ENCODE results near the gene PLA2G15. TPM values are rescaled to one million over a fixed set of nuclear protein-coding genes. Genes with fewer than 3 reads are reported as not detected.

PLA2G15 gene
- total RNA-seq, 1 donor from 2014 or later = 26.8 TPM

DNA sequence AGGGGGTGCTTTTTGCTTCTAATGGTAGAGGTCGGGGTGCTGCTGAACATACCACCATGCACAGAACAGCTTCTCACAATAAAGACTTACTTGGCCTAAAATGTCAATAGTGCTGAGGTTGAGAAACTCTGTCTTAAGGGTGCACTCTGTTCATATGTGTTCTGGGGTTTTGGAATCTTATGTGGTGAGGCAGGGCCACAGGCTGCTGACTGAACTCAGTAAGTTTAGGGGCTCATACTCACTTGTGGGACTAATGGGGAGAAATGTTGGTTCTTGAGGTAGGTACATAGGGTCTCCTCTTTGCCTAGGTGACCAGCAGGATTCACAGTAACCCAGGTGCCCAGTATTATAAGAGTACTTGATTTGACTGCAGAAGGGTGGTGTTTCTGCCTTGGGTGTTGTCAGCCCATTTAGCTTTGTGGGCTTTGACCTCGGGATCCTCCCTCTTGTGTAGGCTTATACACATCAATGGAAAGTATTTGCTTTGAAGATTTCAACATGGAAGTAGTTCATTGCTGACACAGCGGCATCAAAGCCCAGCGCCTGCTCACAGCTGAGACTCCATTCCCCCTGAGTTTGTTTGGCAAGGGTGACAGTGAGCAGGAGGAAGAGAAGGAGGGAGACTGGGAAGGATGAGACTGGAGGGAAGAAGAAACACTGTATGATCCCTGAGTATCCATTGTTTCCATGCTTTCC lies 36.3 kb downstream of the PLA2G15 start:
- no peak for FAIRE-seq
- H3K27me3 Mint-ChIP-seq (ENCODE audit: low read depth, unreplicated experiment) = no peaks in the 10 kb centered on the region
- no peak overlapping the region for H3K27ac Mint-ChIP-seq (ENCODE audit: unreplicated experiment)
- H3K79me2 ChIP-seq (ENCODE audit: insufficient read depth, low read length) = peaks cover 60% of the 10 kb centered on the region
- no peak overlapping the region for H3K9ac ChIP-seq (ENCODE audit: low read length)
- no peak overlapping the region for H3K4me2 ChIP-seq (ENCODE audit: low read length)
- H3K4me3 ChIP-seq (ENCODE audit: insufficient read depth, low read depth, low read length) = no peak overlapping the region
- H3K27me3 ChIP-seq (ENCODE audit: insufficient read depth, low read length) = no peaks in the 10 kb centered on the region
- H3K4me1 ChIP-seq (ENCODE audit: insufficient read depth, low read length) = no peaks in the 10 kb centered on the region
- no peak for TF ChIP-seq EZH2 (IDR thresholded peaks at IDR 0.05; ENCODE audit: insufficient read depth, low read length)
- TF ChIP-seq, protein P1, sequence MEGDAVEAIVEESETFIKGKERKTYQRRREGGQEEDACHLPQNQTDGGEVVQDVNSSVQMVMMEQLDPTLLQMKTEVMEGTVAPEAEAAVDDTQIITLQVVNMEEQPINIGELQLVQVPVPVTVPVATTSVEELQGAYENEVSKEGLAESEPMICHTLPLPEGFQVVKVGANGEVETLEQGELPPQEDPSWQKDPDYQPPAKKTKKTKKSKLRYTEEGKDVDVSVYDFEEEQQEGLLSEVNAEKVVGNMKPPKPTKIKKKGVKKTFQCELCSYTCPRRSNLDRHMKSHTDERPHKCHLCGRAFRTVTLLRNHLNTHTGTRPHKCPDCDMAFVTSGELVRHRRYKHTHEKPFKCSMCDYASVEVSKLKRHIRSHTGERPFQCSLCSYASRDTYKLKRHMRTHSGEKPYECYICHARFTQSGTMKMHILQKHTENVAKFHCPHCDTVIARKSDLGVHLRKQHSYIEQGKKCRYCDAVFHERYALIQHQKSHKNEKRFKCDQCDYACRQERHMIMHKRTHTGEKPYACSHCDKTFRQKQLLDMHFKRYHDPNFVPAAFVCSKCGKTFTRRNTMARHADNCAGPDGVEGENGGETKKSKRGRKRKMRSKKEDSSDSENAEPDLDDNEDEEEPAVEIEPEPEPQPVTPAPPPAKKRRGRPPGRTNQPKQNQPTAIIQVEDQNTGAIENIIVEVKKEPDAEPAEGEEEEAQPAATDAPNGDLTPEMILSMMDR (IDR thresholded peaks at IDR 0.05; ENCODE audit: insufficient read depth, low read depth, low read length) = no peak
- DNase-seq (ENCODE audit: low read depth) = no peak
- peaks cover 21% of the 10 kb centered on the region for H3K36me3 Mint-ChIP-seq (ENCODE audit: low read depth, unreplicated experiment)
- H3K4me3 Mint-ChIP-seq (ENCODE audit: unreplicated experiment) = peak overlapping the region; percentile 27
- H3K9me3 Mint-ChIP-seq (ENCODE audit: unreplicated experiment) = no peaks in the 10 kb centered on the region
- peaks cover 14% of the 10 kb centered on the region for H3K36me3 ChIP-seq (ENCODE audit: insufficient read depth, low read length)
- peaks cover 59% of the 10 kb centered on the region for H4K20me1 ChIP-seq (ENCODE audit: insufficient read depth, low read length)
- no peak overlapping the region for H3K27ac ChIP-seq (ENCODE audit: low read depth, low read length)
- peaks cover 2% of the 10 kb centered on the region for H3K4me1 Mint-ChIP-seq (ENCODE audit: low read depth, unreplicated experiment)
- H2AFZ ChIP-seq (ENCODE audit: low read depth, low read length) = no peak overlapping the region
- H3K9me3 ChIP-seq (ENCODE audit: insufficient read depth, low read depth, low read length) = no peaks in the 10 kb centered on the region

- H3K4me1 Mint-ChIP-seq (ENCODE audit: low read depth, unreplicated experiment) = peaks cover 2% of the 10 kb centered on the region
- H3K4me3 Mint-ChIP-seq (ENCODE audit: unreplicated experiment) = no peak overlapping the region
- no peak overlapping the region for H2AFZ ChIP-seq (ENCODE audit: low read depth, low read length)
- no peak overlapping the region for H3K27ac Mint-ChIP-seq (ENCODE audit: unreplicated experiment)
- no peaks in the 10 kb centered on the region for H3K9me3 Mint-ChIP-seq (ENCODE audit: unreplicated experiment)
- DNase-seq (ENCODE audit: low read depth) (no peak), FAIRE-seq (no peak)
- H3K36me3 Mint-ChIP-seq (ENCODE audit: low read depth, unreplicated experiment) = peaks cover 21% of the 10 kb centered on the region
- H3K79me2 ChIP-seq (ENCODE audit: insufficient read depth, low read length) = peaks cover 66% of the 10 kb centered on the region
- TF ChIP-seq EZH2 (IDR thresholded peaks at IDR 0.05; ENCODE audit: insufficient read depth, low read length) = no peak
- TF ChIP-seq, protein P1 (IDR thresholded peaks at IDR 0.05; ENCODE audit: insufficient read depth, low read depth, low read length) = no peak
- H3K9ac ChIP-seq (ENCODE audit: low read length) = no peak overlapping the region
- H3K4me3 ChIP-seq (ENCODE audit: insufficient read depth, low read depth, low read length) = no peak overlapping the region
- no peaks in the 10 kb centered on the region for H3K4me1 ChIP-seq (ENCODE audit: insufficient read depth, low read length)
- H3K36me3 ChIP-seq (ENCODE audit: insufficient read depth, low read length) = peaks cover 16% of the 10 kb centered on the region
- H4K20me1 ChIP-seq (ENCODE audit: insufficient read depth, low read length) = peaks cover 64% of the 10 kb centered on the region
- no peak overlapping the region for H3K4me2 ChIP-seq (ENCODE audit: low read length)
- H3K27me3 ChIP-seq (ENCODE audit: insufficient read depth, low read length) = no peaks in the 10 kb centered on the region
- no peak overlapping the region for H3K27ac ChIP-seq (ENCODE audit: low read depth, low read length)
- H3K9me3 ChIP-seq (ENCODE audit: insufficient read depth, low read depth, low read length) = no peaks in the 10 kb centered on the region
- no peaks in the 10 kb centered on the region for H3K27me3 Mint-ChIP-seq (ENCODE audit: low read depth, unreplicated experiment)
These were observed 36.9 kb downstream of the PLA2G15 start for GRCh38 chr16:68282064-68282452.

DNA sequence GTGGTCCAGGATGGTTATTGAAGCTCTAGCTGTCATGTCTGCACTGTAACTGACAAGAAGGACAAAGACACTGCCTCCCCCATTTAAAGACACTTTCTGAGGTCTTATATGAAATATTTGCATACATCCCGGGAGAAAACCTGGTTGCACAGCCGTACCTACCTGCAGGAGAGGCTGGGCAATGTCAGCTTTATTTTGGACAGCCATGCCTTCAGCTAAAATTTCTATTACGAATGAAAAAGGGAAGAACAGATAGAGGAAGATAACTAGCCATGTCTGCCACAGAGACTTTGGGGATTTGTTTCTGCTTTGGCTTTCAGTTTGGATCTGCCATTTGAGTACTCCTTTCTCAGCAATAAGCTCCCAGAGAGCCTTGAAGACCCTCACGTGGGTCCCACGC lies 38.2 kb downstream of the PLA2G15 start:
- FAIRE-seq (no peak), DNase-seq (ENCODE audit: low read depth) (no peak)
- no peak overlapping the region for H3K4me3 ChIP-seq (ENCODE audit: insufficient read depth, low read depth, low read length)
- H2AFZ ChIP-seq (ENCODE audit: low read depth, low read length) = no peak overlapping the region
- Mint-ChIP-seq H3K27ac (ENCODE audit: unreplicated experiment) (no peak overlapping the region), H3K4me3 (ENCODE audit: unreplicated experiment) (no peak overlapping the region), H3K36me3 (ENCODE audit: low read depth, unreplicated experiment) (peaks cover 29% of the 10 kb centered on the region), H3K27me3 (ENCODE audit: low read depth, unreplicated experiment) (no peaks in the 10 kb centered on the region), H3K4me1 (ENCODE audit: low read depth, unreplicated experiment) (peaks cover 11% of the 10 kb centered on the region), H3K9me3 (ENCODE audit: unreplicated experiment) (no peaks in the 10 kb centered on the region)
- no peak overlapping the region for H3K27ac ChIP-seq (ENCODE audit: low read depth, low read length)
- H3K27me3 ChIP-seq (ENCODE audit: insufficient read depth, low read length) = no peaks in the 10 kb centered on the region
- TF ChIP-seq EZH2 (IDR thresholded peaks at IDR 0.05; ENCODE audit: insufficient read depth, low read length) = no peak
- TF ChIP-seq, protein P1 (IDR thresholded peaks at IDR 0.05; ENCODE audit: insufficient read depth, low read depth, low read length) = no peak
- H3K4me2 ChIP-seq (ENCODE audit: low read length) = no peak overlapping the region
- peaks cover 9% of the 10 kb centered on the region for H3K4me1 ChIP-seq (ENCODE audit: insufficient read depth, low read length)
- H3K9me3 ChIP-seq (ENCODE audit: insufficient read depth, low read depth, low read length) = no peaks in the 10 kb centered on the region
- peaks cover 24% of the 10 kb centered on the region for H3K36me3 ChIP-seq (ENCODE audit: insufficient read depth, low read length)
- peaks cover 77% of the 10 kb centered on the region for H4K20me1 ChIP-seq (ENCODE audit: insufficient read depth, low read length)
- peaks cover 74% of the 10 kb centered on the region for H3K79me2 ChIP-seq (ENCODE audit: insufficient read depth, low read length)
- H3K9ac ChIP-seq (ENCODE audit: low read length) = no peak overlapping the region
